ENCODE data around the gene HSD3B1.

- no peak for TF ChIP-seq POLR2A (IDR thresholded peaks at IDR 0.05)
- no peak for TF ChIP-seq CTCF (IDR thresholded peaks at IDR 0.05)
Measured at GRCh38 chr1:119488216-119488615, 18.8 kb upstream of the HSD3B1 start.

Measured in uterus (tissue), 2 donors.